ENCODE measurements around the gene VDAC2. TPM values are rescaled to one million over a fixed set of nuclear protein-coding genes. Genes with fewer than 3 reads are reported as not detected.

Gene VDAC2
- total and polyA plus RNA-seq, 2 experiments from 2014 or later = 242 to 311 TPM

- peak within 1 kb of the TSS; percentile 93 for H3K4me2 ChIP-seq
- peak; percentile 55 for ATAC-seq
- no peak within 1 kb of the TSS for H3K27ac Mint-ChIP-seq
- TF ChIP-seq ZNF462 (CRISPR knock-in tag; IDR thresholded peaks at IDR 0.05) (no peak), CTCF (conservative IDR thresholded peaks at IDR 0.05; ENCODE audit: low read depth in 2 of 2) (peak; percentile 83 to 99), ETS1 (IDR thresholded peaks at IDR 0.05) (no peak), ZNF331 (CRISPR knock-in tag; IDR thresholded peaks at IDR 0.05; ENCODE audit: low read depth) (no peak), POLR2AphosphoS5 (IDR thresholded peaks at IDR 0.05; ENCODE audit: low read depth) (peak; percentile 55), ZNF114 (CRISPR knock-in tag; IDR thresholded peaks at IDR 0.05) (no peak), EZH2 (IDR thresholded peaks at IDR 0.05; ENCODE audit: low read depth, unreplicated experiment) (no peak), STAT1 (IDR thresholded peaks at IDR 0.05; ENCODE audit: unreplicated experiment) (no peak), CREB1 (CRISPR knock-in tag; IDR thresholded peaks at IDR 0.05; ENCODE audit: low read depth) (0 out of 2 replicates have a peak, but pooled peaks have one; percentile 12), JUNB (IDR thresholded peaks at IDR 0.05; ENCODE audit: unreplicated experiment) (no peak), EZH2phosphoT487 (IDR thresholded peaks at IDR 0.05; ENCODE audit: unreplicated experiment) (no peak), NANOG (IDR thresholded peaks at IDR 0.05; ENCODE audit: borderline replicate concordance) (peak; percentile 18; the same call in 1 of the 2 replicates), REST (IDR thresholded peaks at IDR 0.05; ENCODE audit: unreplicated experiment) (no peak)
- H3K9me3 Mint-ChIP-seq = no peaks in the 10 kb centered on the region
- no peak within 1 kb of the TSS for H3K27ac ChIP-seq (ENCODE audit: low read depth)
- H3K4me3 Mint-ChIP-seq = peak within 1 kb of the TSS; percentile 69
- H3K27me3 ChIP-seq (ENCODE audit: insufficient read depth) = no peaks in the 10 kb centered on the region
- H3K36me3 ChIP-seq (ENCODE audit: insufficient read depth) = peaks cover 17% of the 10 kb centered on the region
- peak; percentile 96 for DNase-seq (ENCODE audit: low spot score)
- no peaks in the 10 kb centered on the region for H3K9me2 ChIP-seq (ENCODE audit: insufficient read depth)
- peak within 1 kb of the TSS; percentile 78 for H3K4me3 ChIP-seq
- H3K36me3 Mint-ChIP-seq (ENCODE audit: low read depth) = peaks cover 31% of the 10 kb centered on the region
- peak within 1 kb of the TSS; percentile 83 for H2AFZ ChIP-seq
- peaks cover 14% of the 10 kb centered on the region for H4K20me1 ChIP-seq (replicated peaks; ENCODE audit: insufficient read depth)
- H3K4me1 Mint-ChIP-seq = peaks cover 21% of the 10 kb centered on the region
- peaks cover 6% of the 10 kb centered on the region; the same call in 1 of the 2 replicates for H3K4me1 ChIP-seq (ENCODE audit: insufficient read depth)
- 0 out of 2 replicates have a peak, but pooled peaks cover 10% of the 10 kb centered on the region for H3K79me2 ChIP-seq (replicated peaks; ENCODE audit: insufficient read depth)
- peaks cover 24% of the 10 kb centered on the region for H3K27me3 Mint-ChIP-seq (ENCODE audit: insufficient read depth, low read depth, poor library complexity)
- peaks cover 36% of the 10 kb centered on the region for H3F3A ChIP-seq (replicated peaks; ENCODE audit: low read depth)
These were observed 25.0 kb downstream of the VDAC2 start, which contains the start of gene COMTD1 for GRCh38 chr10:75235375-75236177. TSS of gene COMTD1 (minus strand) at chr10:75235957. CDS start at chr10:75235928, 29 bp downstream.

Measured in GM23338 (cell line).